Activated T-cell treated with anti-CD3 and anti-CD28 coated beads, Interleukin-2, amount 50 U/mL, for 1 hour (primary cell): ENCODE data around the gene EME2.
A peak's percentile ranks its signal among the peaks of the same experiment; 100 is the strongest.
"Not testable (repeated sequence)": the region's sequence is repeated elsewhere in the genome, so short reads cannot be mapped to it uniquely, and the experiment has no call there.

ENCODE experiments used
- DNase-seq: peaks from one replicate; pipeline ENCODE4 v3.0.0-alpha.2; 2020

Gene EME2

DNA sequence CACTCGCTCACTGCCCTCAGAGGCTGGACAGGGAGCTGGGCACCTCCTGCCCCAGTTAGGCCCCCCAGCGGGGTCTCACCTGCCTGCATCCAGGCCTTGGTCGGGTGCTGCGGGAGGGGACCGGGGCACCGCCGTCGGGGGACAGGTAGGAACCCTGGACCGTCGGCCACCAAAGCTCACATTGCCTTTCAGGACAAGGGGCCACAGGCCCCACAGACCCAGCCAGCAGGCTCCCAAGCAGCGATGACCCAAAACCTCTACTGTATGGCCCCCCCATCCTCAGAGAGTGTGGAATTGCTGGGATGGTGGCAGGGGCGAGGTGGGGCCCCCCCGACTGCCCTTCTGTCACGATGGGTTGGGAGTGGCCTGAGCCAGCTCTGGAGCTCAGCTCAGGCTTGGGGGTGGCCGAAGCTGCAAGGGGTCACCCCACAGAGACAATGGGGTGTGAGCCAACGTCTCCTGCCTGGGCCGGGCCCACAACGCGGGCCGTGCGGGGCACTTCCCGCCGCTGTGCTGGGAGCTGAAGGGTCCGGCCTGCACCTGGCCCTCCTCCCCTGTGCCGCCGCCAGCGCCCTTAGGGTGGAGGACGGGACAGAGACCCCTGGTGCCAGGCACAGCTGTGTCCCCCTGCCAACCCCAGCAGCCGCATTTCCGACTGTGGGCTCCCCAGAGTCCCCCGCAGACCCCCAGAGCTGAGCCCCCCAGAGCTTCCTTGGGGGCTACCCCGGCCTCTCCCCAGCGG is 20.4 kb downstream of the EME2 start:
- DNase-seq: no peak

DNA sequence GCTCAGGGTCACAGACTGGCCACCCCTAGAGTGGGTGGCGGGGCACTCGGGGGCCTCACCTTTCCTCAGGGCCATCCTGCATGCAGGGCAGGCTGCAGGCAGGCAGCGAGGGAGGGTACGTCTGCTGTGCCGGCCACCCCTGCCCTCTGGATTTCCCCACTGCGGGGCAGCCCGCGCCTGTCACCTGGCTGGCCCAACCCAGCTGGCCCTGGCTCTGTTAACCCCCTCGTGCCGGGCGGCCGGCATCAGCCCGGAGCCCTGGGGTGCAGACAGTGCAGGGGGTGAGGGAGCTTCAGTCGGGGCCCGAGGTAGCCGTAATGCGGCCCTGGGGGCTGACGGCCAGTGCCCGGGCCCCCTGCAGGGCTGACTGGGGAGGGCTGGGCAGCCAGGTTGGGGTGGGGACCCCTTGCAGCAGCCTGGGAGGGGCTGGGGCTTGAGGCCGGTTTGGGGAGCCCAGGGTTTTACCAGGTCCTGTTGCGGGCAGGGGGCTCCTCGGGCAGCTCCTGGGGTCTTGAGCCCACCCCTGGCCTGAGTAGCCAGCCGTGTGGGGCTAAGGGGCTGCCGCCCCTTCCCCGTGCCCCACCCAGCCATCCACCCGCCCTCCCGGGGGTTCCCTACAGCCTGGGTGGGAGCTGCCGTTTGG is 21.1 kb downstream of the EME2 start, which contains the start of gene IGFALS:
IGFALS (minus strand) TSS at position 128 of the 643 bp plus-strand sequence; CDS start at position 75, 53 bp downstream.
- DNase-seq: no peak

DNA sequence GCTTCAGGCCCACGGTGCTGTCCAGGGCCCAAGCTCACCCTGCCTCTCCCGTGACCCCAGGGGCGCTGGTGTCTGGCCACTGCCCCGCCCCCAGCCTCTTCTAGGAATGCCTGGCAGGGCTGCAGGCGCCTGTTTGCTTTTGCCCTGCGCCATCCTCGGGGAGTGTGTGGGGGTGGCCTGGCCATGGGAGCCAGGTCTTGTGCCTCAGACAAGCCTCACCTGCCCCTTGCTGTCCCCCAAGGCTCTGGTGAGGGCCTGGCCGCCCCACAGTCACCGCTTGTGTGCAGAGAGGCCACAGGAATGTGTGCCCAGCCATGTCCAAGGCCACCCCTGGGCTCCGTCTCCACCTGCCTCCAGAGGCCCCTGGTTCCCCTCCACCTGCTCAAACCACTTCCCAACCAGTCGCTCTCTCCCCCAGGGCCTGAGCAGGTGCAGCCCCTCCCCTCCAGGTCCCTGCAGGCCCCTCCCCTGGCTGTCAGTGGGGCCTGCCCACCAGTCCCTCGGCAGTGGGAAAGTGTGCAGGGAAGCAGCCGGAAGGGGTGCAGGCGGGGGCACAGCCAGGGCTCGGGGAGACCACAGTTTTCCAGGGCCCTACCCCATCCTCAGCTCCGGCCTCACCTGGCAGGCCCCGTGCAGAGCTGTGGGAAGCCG is 21.7 kb downstream of the EME2 start:
- DNase-seq: no peak

DNA sequence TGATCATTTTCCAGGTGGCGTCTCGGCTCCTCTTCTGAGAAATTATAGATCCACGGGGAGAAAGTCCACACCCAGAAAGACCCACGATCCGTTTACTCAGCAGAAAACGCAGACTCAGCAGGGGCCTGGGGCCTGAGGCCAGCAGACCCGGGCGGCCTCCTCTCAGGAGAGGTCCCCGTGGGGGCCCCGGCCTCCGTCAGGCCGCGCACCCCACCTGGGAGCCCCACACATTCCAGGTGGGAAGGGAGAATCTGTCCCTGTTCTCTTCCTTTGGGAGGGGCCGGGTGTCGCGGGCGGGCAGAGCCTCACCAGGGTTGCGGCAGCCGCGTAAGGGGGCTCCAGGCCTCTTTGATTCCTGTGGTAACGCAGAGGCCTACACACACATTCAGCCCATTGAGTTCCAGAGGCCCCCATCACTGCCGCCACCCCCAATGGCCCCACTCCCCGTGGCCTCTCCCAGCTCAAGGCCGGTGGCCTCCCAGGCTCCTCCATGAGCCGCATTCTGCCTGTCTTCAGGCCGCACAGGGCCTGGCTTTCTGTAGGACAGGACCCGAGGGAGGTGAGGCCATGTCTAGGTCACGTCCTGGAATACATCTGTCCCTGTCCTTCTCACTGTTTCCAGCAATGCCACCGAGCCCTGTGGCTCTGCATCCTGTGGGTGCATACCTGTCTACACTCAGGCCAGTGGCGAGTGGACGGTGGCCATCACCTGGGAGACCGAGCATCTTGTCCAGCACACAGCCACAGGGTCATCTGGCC is 22.5 kb downstream of the EME2 start:
- DNase-seq: no peak

DNA sequence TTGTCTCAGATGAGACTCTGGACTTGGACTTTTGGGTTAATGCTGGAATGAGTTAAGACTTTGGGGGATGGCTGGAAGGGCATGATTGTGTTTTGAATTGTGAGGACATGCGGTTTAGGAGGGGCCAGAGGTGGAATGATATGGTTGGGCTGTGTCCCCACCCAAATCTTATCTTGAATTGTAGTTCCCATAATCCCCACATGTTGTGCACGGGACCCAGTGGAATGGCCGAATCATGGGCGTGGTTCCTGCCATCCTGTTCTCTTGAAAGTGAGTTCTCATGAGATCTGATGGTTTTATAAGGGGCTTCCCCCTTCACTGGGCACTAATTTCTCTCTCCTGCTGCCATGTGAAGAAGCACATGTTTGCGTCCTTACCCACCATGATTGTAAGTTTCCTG is 26.7 kb downstream of the EME2 start:
- not testable (repeated sequence) for DNase-seq

DNA sequence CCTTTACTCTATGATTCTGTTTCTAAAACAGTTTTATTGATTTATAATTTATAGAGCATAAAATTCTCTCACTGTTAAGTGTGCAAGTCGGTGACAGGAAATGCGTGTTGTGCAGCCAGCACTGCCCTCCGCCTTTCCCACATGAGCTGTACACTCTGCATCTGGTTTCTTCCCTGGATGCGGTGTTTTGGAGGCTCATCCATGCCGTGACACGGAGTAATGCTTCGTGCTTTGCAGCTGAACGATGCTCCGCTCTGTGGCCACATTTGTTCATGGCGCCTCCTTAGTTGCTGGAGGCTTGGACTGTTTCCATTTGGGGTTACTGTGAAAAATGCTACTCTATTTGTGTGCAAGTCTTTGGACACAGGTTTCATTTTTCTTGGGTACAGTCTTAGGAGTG is 28.1 kb downstream of the EME2 start:
- no peak for DNase-seq

DNA sequence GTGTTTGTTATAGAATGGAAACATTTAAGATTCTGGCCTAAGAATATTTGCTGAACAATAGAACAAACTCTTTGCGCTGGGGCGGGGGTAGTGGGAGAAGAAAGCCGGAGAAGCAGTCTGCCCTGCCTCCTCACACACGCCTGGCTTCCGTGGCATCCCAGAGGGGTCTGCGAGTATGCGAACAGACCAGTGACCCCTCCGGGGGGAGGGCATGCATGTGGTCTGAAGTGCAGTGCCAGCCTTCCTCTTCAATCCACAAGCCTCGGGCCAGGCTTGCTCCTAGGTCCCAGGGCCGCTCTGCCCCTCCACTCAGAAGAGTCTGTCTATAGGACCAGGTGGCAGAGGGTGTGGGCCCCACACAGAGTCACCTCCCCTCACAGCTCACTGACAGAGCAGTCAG is 35.0 kb downstream of the EME2 start:
- no peak for DNase-seq

DNA sequence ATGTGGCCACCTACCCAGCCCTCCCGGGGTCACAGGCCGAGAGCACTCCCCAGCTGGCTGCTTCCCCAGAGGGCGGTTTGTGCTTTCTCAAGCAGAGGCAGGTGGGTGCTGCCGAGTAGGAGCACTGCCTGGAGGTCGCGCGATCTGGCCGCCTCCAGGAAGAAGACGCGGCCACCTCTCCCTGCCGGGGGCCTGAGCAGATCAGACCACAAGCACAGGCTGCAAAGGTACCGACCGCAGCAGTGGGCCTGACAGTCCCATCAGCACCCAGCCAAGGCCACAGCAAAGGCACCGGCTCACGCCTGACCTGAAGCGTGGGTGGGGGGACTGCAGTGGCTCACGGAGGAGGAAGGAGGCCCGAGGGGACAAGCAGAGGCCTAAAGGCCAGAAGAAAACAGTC is 36.1 kb downstream of the EME2 start:
- no peak for DNase-seq

DNA sequence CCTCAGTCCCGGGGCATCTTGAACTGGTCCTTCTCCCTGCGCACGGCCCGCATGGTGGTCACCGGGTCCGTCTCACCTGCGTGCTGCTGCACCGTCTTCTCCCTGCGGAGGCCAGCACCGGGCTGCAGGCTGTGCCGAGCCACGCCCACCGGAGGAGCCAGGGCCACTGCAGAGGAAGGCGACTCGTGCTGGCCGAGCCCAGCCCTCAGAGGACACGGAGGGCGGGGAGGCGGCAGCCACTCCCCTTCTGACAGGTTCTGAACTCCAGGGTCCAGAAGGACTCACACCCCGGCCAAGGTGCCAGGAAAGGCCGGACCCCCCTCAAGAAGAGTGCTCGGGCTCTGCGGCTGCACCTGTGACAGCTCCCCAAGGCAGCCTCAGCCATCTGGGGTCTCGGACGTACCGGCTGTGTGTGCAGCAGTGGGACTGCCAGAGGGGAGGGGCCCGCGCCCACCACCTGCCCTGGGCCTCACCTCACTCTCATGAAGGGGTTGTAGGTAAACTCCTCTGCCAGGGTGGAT is 36.7 kb downstream of the EME2 start:
- no peak for DNase-seq

DNA sequence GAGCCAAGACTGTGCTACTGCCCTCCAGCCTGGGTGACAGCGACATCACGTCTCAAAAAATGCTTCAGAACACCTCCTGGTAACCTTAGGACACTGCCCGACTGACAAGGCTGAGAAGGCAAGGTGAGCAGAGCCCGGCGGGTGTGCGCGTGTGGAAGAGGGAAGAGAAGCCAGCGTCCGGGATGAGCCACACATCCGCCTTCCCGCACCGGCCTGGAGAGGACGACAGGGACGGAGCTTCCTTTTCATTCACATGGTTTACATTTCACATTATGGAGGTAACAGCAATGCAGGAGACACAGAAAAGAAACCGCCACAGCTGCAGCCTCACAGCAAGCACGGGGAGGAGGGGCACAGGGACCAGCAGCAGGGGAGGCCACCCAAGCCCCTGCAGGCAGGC is 37.5 kb downstream of the EME2 start:
- DNase-seq: no peak

DNA sequence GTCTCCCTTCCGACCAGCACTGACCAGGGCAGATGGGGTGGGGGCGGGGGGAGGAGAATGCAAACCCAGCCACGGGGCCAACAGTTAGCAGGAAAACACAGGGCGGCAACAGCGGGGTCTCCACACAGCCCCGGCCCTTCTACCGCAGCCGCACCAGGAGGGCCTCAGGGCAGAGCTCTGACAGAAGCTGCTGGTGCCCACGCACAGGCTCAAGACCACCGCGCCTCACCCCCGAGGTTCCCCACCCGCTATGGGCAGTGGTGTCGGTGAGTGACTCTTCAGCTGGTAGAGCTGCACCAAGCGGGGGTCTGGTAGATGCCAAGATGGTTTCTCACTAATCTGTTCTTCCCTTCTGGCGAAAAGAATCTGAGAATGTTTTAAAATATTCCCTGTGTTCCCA is 37.9 kb downstream of the EME2 start:
- DNase-seq: no peak

DNA sequence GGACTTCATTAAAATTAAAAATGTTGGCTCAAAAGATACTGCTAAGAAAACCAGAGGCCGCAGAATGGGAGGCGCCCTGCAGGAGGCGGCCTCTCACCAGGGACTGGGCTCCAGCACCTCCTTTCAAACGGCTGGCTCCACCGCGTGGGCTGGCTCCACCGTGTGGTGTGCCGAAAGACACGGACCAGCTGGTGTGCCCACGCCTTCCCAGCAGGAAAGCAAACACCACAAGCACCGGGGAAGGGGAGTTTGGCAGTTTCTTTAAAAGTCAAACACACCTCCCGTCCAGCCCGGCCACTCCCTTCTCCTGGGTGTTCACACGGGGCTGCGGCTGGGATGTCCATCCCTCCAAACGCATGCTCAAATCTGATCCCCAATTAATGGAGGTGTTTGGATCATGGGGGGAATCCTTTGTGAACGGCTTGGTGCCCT is 40.1 kb downstream of the EME2 start:
- DNase-seq: peak; percentile 57

DNA sequence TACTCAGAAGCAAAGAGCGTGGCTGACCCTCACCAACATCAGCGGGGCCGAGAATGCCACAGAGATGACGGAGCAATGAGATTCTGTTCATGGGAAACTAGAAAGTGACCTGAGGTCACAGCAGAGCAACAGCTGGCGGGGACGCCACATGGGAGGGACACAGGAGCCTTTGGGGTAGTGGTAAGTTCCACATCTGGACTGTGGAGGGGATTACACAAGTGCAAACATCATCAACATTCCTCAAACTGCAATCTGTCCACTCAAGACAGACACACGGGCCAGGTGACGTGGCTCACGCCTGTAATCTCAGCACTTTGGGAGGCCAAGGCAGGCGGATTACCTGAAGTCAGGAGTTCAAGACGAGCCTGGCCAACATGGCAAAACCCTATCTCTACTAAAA is 42.9 kb downstream of the EME2 start:
- DNase-seq: no peak

DNA sequence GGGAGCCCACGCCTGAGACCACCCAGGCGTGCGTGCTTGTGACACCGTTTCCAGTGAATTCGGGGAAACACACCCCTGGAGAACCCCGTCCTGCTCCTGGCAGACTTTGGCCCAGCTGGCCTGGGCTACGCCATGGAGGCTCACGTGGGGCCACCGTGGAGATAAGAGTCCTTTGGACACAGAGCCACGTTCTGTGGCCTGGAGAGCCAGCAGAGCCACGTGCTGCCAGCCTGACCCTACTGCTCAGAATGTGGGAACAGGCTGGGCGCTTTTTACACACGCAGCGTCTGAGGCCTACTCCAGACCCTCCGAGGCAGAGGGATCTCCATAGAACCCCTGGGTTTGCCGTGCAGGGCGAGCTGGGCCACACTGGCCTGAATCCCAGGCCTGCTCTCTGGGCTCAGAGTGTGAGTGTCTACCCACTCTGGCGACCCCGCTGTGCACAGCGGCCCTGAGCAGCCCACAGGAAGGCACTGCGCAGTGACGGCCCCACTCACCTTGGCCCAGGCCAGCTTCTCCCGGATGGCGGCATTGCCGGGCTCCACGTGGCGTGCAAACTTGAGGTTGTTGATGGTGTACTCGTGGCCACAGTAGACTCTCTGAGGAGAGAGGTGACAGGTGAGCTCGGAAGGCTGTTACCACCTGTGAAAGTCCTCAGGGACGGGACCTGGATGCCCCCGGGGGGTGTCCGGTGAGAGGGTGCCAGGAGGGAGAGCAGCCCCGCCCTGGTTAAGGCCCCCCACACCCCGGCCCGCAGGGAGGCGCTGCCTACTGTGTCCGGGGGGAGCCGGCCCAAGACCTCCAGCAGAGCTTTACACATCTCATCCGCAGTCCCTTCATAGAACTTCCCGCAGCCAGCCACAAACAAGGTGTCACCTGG is 44.0 kb downstream of the EME2 start:
- DNase-seq: no peak

DNA sequence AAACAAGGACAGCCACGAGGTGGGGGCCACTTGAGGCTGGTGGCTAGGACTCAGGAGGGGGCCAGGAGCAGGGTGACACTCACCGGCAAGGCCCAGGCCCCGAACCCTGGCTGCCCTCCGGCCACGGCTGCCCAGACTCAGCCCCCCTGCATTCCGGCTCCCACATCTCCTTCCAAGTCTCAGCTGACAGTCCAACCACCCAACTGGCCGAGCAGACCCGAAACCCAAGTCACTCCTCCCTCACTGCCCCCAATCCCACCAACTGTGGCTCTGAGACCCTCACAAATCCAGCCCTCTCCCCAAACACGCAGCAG is 44.6 kb downstream of the EME2 start:
- no peak for DNase-seq

DNA sequence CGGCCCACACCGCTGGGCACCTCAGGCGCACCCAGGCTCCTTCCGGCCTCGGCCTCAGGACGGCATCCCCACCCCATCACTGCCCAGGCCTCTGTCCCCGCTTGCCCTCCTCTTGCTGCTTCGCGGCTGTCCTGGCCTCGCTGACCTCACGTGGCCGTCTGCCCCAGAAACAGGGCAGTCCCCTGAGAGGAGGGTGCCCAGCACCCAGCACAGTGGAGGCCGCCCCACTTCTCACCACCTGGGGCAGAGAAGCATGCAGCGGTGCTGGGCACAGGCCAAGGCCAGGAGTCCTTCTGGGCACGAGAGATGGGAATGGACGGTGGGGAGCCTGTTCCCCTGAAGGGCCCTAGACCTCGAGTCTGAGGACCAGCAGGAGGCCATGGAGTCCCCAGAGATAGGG is 45.1 kb downstream of the EME2 start:
- DNase-seq: no peak

DNA sequence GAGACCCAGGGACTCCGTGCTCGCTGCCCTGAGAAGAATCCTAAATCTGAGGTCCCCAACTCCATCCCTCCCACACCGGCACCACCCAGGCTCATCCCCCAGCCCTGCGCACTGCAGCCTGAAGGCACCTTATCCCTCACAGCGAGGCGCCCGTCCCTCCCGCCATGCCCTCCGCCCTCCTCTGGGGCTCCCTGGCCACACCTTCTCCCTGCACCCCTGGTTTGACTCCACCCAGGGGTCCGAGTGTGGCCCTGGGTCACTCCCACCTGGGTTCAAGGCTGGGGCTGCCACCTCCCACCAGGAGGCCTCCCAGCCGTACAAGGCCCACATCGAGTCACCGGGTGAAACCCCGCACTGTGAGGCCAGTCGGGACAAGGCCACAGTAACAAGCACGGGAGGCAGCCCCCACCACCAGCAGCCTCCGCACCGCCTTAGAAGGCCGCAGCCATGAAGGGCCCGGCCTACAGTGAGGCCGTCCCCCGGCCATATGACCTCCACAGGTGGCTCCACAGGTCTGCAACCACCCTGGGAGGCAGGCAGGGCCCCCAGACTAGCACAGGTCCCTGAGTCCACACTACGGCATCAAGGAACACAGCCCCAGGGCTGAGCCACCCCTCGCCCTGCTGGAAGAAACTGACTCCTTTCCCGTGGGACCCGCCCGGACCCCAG is 45.7 kb downstream of the EME2 start:
- no peak for DNase-seq

DNA sequence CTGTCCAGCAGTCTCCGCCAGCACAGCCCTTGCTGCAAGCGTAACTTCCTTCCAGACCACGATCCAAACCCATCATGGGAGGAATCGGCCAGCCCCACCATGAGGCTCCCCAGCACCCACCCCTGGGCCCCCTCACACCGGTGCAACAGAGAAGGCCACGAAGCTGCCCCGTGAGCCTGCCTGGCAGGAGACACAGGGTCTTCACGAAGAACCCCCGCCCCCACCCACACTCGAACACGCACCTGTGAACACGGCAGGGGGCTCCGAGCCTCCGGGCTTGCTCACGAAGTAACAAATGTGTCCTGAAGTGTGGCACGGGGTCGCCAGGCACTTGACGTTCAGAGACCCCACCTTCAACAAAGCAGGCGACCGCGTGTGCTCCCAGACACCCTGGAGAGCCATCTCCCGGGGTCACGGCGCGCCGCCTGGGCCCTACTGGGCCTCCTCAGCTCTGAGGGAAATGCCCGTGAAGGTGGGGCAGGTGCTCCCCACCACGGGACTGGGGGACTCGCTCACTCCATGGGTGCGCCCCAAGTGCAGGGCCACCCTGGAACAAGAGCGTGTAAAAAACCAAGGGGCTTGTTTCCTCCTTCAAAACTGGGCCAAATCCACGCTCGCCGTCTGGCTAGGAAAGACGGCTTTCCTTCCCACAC is 46.4 kb downstream of the EME2 start:
- DNase-seq: no peak

DNA sequence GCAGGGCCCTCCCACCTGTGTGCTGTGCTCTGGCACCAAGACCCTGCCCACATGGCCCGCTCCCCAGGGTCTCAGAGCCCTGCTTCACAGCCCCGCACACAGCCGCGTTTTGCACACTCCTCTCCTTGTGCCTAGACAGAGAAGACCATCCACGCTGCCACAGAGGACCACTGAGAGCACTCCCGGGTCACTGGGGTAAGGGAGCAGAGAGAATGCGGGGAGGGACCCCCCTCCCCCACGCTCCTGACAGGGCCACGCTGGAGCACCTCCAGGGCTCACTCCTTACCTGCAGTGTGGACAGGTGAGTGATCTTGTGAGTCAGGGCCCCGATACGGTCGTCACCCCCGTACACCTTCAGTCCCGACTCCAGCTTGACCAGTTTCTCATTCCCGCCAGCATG is 47.0 kb downstream of the EME2 start:
- no peak for DNase-seq

DNA sequence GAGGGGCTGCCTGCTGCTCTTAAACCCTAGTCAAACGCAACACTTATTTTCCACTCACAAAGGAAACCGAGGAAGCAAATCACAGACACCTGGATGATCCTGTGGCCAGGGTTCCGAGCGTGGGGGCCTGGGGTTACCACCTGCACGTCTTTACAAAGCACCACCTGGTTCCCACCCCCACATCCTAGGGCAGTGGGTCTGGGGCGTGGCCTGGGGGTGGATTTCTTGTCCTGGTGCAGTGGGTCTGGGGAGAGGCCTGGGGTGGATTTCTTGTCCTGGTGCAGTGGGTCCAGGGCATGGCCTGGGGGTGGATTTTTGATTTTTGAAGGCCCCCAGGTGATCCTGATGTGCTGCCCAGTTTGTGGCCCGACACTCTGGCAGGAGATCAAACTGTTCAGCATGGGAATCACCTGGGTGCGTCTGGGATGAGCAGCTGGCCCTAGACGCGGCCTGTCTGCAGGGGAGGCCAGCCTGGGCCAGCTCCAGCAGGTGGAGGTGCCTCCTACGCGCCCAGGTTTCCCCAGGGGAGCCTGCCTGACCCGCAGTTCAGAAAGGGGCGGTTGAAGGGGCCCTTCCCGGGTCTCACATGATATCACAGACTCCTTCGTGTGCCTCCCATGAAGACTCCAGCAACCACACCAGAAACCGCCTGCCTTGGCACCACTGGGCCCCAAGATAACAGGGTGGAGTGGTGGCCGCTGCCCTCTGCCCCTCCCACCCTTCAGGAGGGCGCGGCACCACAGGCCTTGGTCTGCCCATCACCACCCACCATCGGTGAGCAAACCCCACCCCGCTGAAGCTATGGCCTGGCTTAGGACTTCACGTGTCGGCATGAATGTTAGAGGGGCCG is 47.7 kb downstream of the EME2 start:
- DNase-seq: no peak
